Dedifferentiated amniotic fluid mesenchymal stem cell (primary cell): ENCODE data around the gene TPI1.

Experiments used
- DNase-seq: peaks from one replicate; pipeline ENCODE4 v3.0.0-alpha.2; 2016; ENCODE audit errors: extremely low spot score

TPI1 gene

GRCh38 chr12:6828781-6829535, 38.4 kb upstream of the TPI1 start:
- no peak for DNase-seq

GRCh38 chr12:6829536-6830220, 37.7 kb upstream of the TPI1 start:
- peak; percentile 49 for DNase-seq

- no peak for DNase-seq
Observed at GRCh38 chr12:6830286-6830890, 36.9 kb upstream of the TPI1 start.

- DNase-seq: no peak
Observed at GRCh38 chr12:6830999-6831398, 36.3 kb upstream of the TPI1 start.

GRCh38 chr12:6831450-6831995, 35.8 kb upstream of the TPI1 start:
- DNase-seq: no peak

- DNase-seq: no peak
Observed at GRCh38 chr12:6832125-6832524, 35.2 kb upstream of the TPI1 start.

GRCh38 chr12:6833189-6833890, 34.0 kb upstream of the TPI1 start:
- DNase-seq: no peak

GRCh38 chr12:6834254-6834653, 33.1 kb upstream of the TPI1 start:
- no peak for DNase-seq

GRCh38 chr12:6834873-6835272, 32.5 kb upstream of the TPI1 start:
- no peak for DNase-seq

GRCh38 chr12:6836851-6837250, 30.5 kb upstream of the TPI1 start:
- no peak for DNase-seq

GRCh38 chr12:6837370-6838060, 29.8 kb upstream of the TPI1 start:
- DNase-seq: no peak

- no peak for DNase-seq
Observed at GRCh38 chr12:6838854-6839253, 28.5 kb upstream of the TPI1 start.

GRCh38 chr12:6839482-6840201, 27.7 kb upstream of the TPI1 start:
- no peak for DNase-seq

- no peak for DNase-seq
Observed at GRCh38 chr12:6840330-6840729, 27.0 kb upstream of the TPI1 start.

- DNase-seq: no peak
Observed at GRCh38 chr12:6840761-6841515, 26.4 kb upstream of the TPI1 start, which contains the start of gene GNB3. Gene GNB3 (plus strand): TSS chr12:6840925. CDS start chr12:6841288, 363 bp downstream.

- DNase-seq: no peak
Observed at GRCh38 chr12:6842075-6842474, 25.3 kb upstream of the TPI1 start.

- DNase-seq: no peak
Observed at GRCh38 chr12:6843118-6843902, 24.0 kb upstream of the TPI1 start.

- DNase-seq: no peak
Observed at GRCh38 chr12:6845395-6845794, 21.9 kb upstream of the TPI1 start.

GRCh38 chr12:6846316-6846869, 20.9 kb upstream of the TPI1 start:
- DNase-seq: no peak
